HepG2 (cell line): Measurements from ENCODE around the gene PKDREJ. TPM values are rescaled to one million over a fixed set of nuclear protein-coding genes. Genes with fewer than 3 reads are reported as not detected.
A peak's percentile ranks its signal among the peaks of the same experiment; 100 is the strongest.

Source experiments
- FOXO1 ChIP-seq: sonication (generic); formaldehyde crosslinking; IDR thresholded peaks from 2 replicates; pipeline ENCODE4 v1.4.0; 2020; ENCODE audit warnings: missing genetic modification reagents
- MAFG ChIP-seq: sonication (generic); formaldehyde crosslinking; IDR thresholded peaks from 2 replicates; pipeline ENCODE4 v1.5.1; 2020; ENCODE audit warnings: mild to moderate bottlenecking, missing genetic modification reagents
- MAFK ChIP-seq, 2 experiments: IDR thresholded peaks in 1 of 2; conservative IDR thresholded peaks in 1 of 2; 2 replicates each; pipeline ENCODE4 v1.6.1; 2011; ENCODE audit warnings: improper control_type of control experiment in 2 of 2, low read length in 2 of 2
- MEF2D ChIP-seq: sonication (generic); formaldehyde crosslinking; IDR thresholded peaks from 2 replicates; pipeline ENCODE4 v1.5.1; 2020; ENCODE audit warnings: mild to moderate bottlenecking, missing genetic modification reagents
- NCOR1 ChIP-seq: fragments of 200-600 bp; sonication (generic); IDR thresholded peaks from 2 replicates; pipeline ENCODE4 v1.7.0; 2017; ENCODE audit warnings: antibody characterized with exemption, low read length, borderline replicate concordance
- RERE ChIP-seq: IDR thresholded peaks from 2 replicates; pipeline ENCODE4 v1.6.1; 2016; ENCODE audit warnings: low read depth, missing genetic modification reagents, missing compliant biosample characterization
- SOX13 ChIP-seq, 3 experiments: fragments of 450-650 bp in 1 of 3; sonication (generic) in 1 of 3; formaldehyde crosslinking in 1 of 3; IDR thresholded peaks in 2 of 3; conservative IDR thresholded peaks in 1 of 3; 2 replicates each; pipeline versions ENCODE4 v1.5.0 to v1.6.1; 2016 to 2020; ENCODE audit warnings: antibody characterized with exemption in 1 of 3, mild to moderate bottlenecking in 1 of 3, missing compliant biosample characterization in 1 of 3, missing genetic modification reagents in 1 of 3, moderate library complexity in 1 of 3
- SP4 ChIP-seq: sonication (generic); formaldehyde crosslinking; IDR thresholded peaks from 2 replicates; pipeline ENCODE4 v1.8.1; 2023; ENCODE audit warnings: mild to moderate bottlenecking, missing genetic modification reagents
- TARDBP ChIP-seq: sonication (generic); formaldehyde crosslinking; IDR thresholded peaks from 2 replicates; pipeline ENCODE4 v1.8.0; 2022; ENCODE audit warnings: mild to moderate bottlenecking, missing genetic modification reagents
- ZBTB33 ChIP-seq: sonication (generic); formaldehyde crosslinking; IDR thresholded peaks from 2 replicates; pipeline ENCODE4 v1.4.0; 2020; ENCODE audit warnings: missing genetic modification reagents
- ZNF740 ChIP-seq: sonication (generic); formaldehyde crosslinking; IDR thresholded peaks from 2 replicates; pipeline ENCODE4 v1.4.0; 2020; ENCODE audit warnings: missing genetic modification reagents
- ZNF850 ChIP-seq: sonication (generic); formaldehyde crosslinking; conservative IDR thresholded peaks from 2 replicates; pipeline ENCODE4 v1.9.0; 2021; ENCODE audit warnings: mild to moderate bottlenecking, missing genetic modification reagents
- polyA plus RNA-seq, 8 experiments: library from polyadenylated mRNA; depleted of rRNA in 3 of 8; stranded (reverse) in 7 of 8; unstranded in 1 of 8; fragments of >200 nt; fragmentation: Illumina TruSeq in 4 of 8; extraction: Trizol in 4 of 8; gene quantifications; 2 replicates each; pipeline versions ENCODE4 v1.2.1 to v1.2.3, GENCODE V29; 2011 to 2016; ENCODE audit warnings: low read depth in 4 of 8, missing spikeins in 1 of 8, mixed read lengths in 1 of 8; ENCODE audit not compliant: insufficient read depth in 1 of 8
- total RNA-seq, 5 experiments: library from RNA; depleted of rRNA; stranded (reverse); fragments of >200 nt; fragmentation: Illumina TruSeq; extraction: Trizol; gene quantifications; 2 replicates each; pipeline ENCODE4 v1.2.3, GENCODE V29; 2016; ENCODE audit warnings: low read depth in 1 of 5
- TF ChIP-seq, protein P1 (sequence below): sonication (generic); formaldehyde crosslinking; IDR thresholded peaks from 2 replicates; pipeline ENCODE4 v1.5.1; 2020; ENCODE audit warnings: mild to moderate bottlenecking, missing genetic modification reagents
- TF ChIP-seq, protein P2 (sequence below): sonication (generic); formaldehyde crosslinking; IDR thresholded peaks from 2 replicates; pipeline ENCODE4 v1.5.0; 2020; ENCODE audit warnings: missing genetic modification reagents

The PKDREJ gene
- total and polyA plus RNA-seq, 2 of the 13 experiments (the other 11 are each of a cell fraction or from before 2014, with no cell fraction given), result not detected

DNA sequence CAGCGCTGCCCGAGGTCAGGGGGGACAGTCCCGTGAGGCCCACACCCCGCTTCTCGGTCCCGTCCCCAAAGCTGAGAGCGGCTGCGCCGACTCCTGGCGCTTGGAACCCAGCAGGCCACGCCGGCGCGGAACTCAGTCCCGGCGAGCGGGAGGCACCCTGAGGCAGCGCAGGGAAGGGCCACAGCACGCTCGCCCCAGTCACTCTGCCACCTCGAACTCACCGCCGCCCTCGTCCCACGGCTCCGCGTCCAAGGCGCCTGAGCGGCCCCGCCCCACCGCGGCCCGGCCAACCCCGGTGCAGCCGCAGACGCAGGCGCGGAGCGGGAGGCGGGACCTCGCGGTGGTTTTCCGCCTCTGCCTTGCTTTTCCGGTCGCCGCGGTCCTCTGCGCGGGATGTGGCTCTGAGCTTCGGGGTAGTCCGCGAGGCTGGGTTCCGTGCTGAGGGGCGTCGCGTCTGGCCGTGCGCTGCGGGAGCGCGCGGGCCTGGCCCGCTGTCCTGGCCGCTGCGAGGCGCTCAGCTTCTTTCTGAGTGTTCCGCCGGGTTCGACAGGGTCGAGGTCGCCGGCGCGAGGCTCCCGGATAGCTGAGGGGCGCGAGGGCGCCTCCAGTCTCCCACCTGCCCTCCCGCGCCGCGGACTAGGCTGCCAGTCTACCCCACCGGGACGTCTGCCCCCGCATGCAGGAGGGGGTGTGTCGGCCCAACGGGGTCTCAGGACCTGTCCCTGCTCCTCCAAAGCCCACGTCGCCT, 12.9 kb downstream of the PKDREJ start, which contains the start of gene CDPF1 (continued):
- TF ChIP-seq RERE, result 0 out of 2 replicates have a peak, but pooled peaks have one; percentile 50
- no peak for TF ChIP-seq ZBTB33
- TF ChIP-seq MEF2D (CRISPR knock-in tag), result no peak
- TF ChIP-seq FOXO1 (CRISPR knock-in tag), result no peak
- TF ChIP-seq SP4 (CRISPR knock-in tag), result peak; percentile 83
- TF ChIP-seq, protein P1, sequence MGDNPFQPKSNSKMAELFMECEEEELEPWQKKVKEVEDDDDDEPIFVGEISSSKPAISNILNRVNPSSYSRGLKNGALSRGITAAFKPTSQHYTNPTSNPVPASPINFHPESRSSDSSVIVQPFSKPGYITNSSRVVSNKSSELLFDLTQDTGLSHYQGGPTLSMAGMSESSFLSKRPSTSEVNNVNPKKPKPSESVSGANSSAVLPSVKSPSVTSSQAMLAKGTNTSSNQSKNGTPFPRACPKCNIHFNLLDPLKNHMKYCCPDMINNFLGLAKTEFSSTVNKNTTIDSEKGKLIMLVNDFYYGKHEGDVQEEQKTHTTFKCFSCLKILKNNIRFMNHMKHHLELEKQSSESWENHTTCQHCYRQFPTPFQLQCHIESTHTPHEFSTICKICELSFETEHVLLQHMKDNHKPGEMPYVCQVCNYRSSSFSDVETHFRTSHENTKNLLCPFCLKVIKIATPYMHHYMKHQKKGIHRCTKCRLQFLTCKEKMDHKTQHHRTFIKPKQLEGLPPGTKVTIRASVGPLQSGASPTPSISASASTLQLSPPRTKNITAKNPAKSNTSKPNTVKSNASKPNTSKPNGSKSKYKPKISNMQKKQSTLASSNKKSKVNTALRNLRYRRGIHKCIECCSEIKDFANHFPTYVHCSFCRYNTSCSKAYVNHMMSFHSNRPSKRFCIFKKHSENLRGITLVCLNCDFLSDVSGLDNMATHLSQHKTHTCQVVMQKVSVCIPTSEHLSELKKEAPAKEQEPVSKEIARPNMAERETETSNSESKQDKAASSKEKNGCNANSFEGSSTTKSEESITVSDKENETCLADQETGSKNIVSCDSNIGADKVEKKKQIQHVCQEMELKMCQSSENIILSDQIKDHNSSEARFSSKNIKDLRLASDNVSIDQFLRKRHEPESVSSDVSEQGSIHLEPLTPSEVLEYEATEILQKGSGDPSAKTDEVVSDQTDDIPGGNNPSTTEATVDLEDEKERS, result no peak
- no peak for TF ChIP-seq ZNF850 (CRISPR knock-in tag)
- no peak for TF ChIP-seq NCOR1
- TF ChIP-seq TARDBP, result peak; percentile 72
- TF ChIP-seq MAFG (CRISPR knock-in tag), result no peak
- no peak for TF ChIP-seq SOX13 (IDR thresholded peaks at IDR 0.05)
- peak in 1 of 2 experiments; percentile 20; a peak in 1 of 4 replicates for TF ChIP-seq SOX13 (CRISPR knock-in tag; conservative IDR thresholded peaks at IDR 0.05 in 1 of 2, IDR thresholded peaks at IDR 0.05 in 1 of 2)
- peak; percentile 51; the same call in 1 of the 2 replicates for TF ChIP-seq ZNF740
- TF ChIP-seq, protein P2, sequence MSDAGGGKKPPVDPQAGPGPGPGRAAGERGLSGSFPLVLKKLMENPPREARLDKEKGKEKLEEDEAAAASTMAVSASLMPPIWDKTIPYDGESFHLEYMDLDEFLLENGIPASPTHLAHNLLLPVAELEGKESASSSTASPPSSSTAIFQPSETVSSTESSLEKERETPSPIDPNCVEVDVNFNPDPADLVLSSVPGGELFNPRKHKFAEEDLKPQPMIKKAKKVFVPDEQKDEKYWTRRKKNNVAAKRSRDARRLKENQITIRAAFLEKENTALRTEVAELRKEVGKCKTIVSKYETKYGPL, result no peak
- TF ChIP-seq MAFK (conservative IDR thresholded peaks at IDR 0.05 in 1 of 2, IDR thresholded peaks at IDR 0.05 in 1 of 2; ENCODE audit: low read length in 2 of 2), result no peak
